ENCODE measurements around the gene ABCD2.
"Not testable (repeated sequence)": the region's sequence is repeated elsewhere in the genome, so short reads cannot be mapped to it uniquely, and the experiment has no call there.

ABCD2 gene

DNA sequence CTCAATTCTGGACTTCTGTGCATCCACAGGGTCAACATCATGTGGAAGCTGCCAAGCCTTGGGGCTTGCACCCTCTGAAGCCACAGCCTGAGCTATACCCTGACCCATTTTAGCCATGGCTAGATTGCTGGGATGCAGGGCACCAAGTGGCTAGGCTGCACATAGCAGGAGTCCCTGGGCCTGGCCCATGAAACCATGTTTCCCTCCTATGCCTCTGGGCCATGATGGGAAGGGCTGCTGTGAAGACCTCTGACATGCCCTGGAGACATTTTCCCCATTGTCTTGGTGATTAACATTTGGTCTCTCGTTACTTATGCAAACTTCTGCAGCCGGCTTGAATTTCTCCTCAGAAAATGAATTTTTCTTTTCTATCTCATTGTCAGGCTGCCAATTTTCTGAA is 92.6 kb downstream of the ABCD2 start:
- no peak overlapping the region for H3K4me3 ChIP-seq (ENCODE audit: low read depth, low read length)
- DNase-seq (ENCODE audit: low read depth) = no peak
- TF ChIP-seq, protein P1, sequence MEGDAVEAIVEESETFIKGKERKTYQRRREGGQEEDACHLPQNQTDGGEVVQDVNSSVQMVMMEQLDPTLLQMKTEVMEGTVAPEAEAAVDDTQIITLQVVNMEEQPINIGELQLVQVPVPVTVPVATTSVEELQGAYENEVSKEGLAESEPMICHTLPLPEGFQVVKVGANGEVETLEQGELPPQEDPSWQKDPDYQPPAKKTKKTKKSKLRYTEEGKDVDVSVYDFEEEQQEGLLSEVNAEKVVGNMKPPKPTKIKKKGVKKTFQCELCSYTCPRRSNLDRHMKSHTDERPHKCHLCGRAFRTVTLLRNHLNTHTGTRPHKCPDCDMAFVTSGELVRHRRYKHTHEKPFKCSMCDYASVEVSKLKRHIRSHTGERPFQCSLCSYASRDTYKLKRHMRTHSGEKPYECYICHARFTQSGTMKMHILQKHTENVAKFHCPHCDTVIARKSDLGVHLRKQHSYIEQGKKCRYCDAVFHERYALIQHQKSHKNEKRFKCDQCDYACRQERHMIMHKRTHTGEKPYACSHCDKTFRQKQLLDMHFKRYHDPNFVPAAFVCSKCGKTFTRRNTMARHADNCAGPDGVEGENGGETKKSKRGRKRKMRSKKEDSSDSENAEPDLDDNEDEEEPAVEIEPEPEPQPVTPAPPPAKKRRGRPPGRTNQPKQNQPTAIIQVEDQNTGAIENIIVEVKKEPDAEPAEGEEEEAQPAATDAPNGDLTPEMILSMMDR (IDR thresholded peaks at IDR 0.05; ENCODE audit: insufficient read depth, low read depth, low read length, missing control alignments) = no peak

DNA sequence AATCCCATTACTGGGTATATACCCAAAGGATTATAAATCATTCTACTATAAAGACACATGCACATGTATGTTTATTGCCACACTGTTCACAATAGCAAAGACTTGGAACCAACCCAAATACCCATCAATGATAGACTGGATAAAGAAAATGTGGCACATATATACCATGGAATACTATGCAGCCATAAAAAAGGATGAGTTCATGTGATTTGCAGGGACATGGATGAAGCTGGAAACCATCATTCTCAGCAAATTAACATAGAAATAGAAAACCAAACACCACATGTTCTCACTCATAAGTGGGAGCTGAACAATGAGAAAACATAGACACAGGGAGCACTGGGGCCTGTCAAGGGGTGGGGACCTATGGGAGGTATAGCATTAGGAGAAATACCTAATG is 97.4 kb downstream of the ABCD2 start:
- H3K4me3 ChIP-seq (ENCODE audit: low read depth, low read length); DNase-seq (ENCODE audit: low read depth): not testable (repeated sequence)

DNA sequence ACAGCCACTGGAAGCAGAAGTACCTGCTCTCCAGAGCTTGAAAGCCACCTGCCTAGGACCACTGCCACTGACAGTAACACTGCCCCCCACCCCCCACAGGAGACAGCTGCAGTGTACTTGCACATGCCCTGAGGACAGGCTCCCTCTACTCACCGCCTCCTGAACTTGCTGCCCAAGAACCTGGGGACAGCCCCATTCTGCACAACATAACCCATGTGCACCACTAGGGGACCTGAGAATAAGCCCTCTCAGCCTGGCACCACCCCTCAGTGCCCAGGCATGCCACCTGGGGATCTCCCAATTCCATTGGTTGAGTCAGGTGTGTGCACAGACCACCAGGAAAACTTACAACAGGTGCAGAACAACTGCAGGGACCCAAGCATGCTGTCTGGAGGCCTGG is 109.6 kb downstream of the ABCD2 start:
- DNase-seq (ENCODE audit: low read depth) = no peak
- TF ChIP-seq, protein P1 (IDR thresholded peaks at IDR 0.05; ENCODE audit: insufficient read depth, low read depth, low read length, missing control alignments) = no peak
- no peak overlapping the region for H3K4me3 ChIP-seq (ENCODE audit: low read depth, low read length)

DNA sequence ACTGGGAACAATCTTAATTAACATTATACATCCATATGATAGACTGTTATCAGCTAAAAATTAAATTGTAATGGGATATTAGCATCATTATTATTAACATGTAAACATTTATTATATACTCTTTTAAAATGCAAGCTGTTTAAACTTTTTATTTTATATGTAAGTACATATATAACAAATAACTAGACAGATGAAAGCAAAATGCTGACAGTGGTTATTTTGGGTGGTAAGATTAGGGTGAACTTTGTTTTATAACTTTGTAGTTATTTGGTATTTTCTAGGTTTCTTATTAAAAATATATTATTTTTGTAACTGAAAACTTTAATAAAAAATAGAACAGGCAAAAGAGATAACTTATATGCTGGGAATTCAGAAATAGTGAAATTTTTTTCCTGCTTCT is 114.0 kb downstream of the ABCD2 start:
- DNase-seq (ENCODE audit: low read depth) = no peak
- H3K4me3 ChIP-seq (ENCODE audit: low read depth, low read length) = no peak overlapping the region
- TF ChIP-seq, protein P1 (IDR thresholded peaks at IDR 0.05; ENCODE audit: insufficient read depth, low read depth, low read length, missing control alignments) = no peak

DNA sequence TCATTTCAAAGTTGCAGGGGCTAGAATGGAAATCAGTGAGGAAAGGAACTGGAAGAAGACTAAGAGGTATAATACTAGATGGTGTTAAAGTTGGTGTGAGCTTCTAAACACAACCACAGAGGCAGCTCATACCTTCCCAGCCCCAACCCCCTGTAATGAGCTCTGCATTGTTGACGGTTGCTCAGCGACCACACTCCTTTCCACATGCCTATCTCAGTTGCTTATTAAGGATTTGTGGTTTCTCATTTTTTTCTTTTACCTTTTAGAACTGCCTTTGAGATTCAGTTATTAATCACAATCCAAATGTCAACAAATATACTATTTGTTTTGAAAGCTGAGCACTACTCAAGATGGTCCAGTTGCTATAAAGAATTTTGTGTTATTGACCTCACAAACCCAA is 114.6 kb downstream of the ABCD2 start:
- TF ChIP-seq, protein P1 (IDR thresholded peaks at IDR 0.05; ENCODE audit: insufficient read depth, low read depth, low read length, missing control alignments) = no peak
- DNase-seq (ENCODE audit: low read depth) = no peak
- H3K4me3 ChIP-seq (ENCODE audit: low read depth, low read length) = no peak overlapping the region

DNA sequence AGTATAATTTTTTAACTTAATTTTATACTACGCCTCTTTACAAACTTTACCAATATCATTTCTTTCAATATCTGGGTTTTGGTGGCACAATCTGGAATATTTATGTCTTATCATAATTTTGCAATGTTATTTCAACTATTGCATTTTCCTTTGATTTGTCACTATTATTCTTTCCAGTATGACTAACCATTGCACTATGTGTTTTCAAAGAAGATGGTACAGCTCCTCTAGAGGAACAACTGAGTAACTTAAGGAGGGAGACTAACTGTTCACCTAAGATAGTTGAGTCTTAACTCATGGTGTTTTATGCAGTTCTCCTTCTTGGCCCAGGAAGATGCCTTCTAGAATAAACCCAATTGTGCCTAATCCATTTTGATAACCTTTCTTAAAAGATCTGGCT is 116.2 kb downstream of the ABCD2 start:
- H3K4me3 ChIP-seq (ENCODE audit: low read depth, low read length) = no peak overlapping the region
- DNase-seq (ENCODE audit: low read depth) = no peak
- TF ChIP-seq, protein P1 (IDR thresholded peaks at IDR 0.05; ENCODE audit: insufficient read depth, low read depth, low read length, missing control alignments) = no peak

DNA sequence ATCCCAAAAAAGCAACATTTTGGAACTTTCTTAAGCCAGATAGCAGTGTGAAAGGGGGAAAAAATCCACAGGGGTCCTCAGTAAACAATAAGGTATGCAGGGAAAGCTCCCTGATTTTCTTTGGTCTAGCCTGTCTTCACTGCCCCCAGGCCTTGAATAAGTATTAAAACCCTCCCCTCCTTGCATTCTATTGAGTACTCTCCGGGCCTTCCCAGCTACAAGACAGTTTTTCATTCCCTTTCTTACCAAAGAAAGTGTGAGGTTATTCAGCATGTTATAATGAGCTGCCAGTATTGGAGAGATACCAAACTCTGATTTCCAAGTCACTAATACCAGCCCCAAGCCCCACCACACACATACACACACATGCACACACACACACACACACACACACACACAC is 116.9 kb downstream of the ABCD2 start:
- H3K4me3 ChIP-seq (ENCODE audit: low read depth, low read length) = no peak overlapping the region
- DNase-seq (ENCODE audit: low read depth) = no peak
- TF ChIP-seq, protein P1 (IDR thresholded peaks at IDR 0.05; ENCODE audit: insufficient read depth, low read depth, low read length, missing control alignments) = no peak

Measured in GM12865 (cell line).